Loucy (cell line): ENCODE measurements around the gene ASB1.

Source experiments
- EZH2phosphoT487 ChIP-seq: fragments of 200-600 bp; IDR thresholded peaks from 2 replicates; pipeline ENCODE4 v1.6.1; 2018; ENCODE audit warnings: antibody characterized with exemption, mild to moderate bottlenecking, moderate library complexity, borderline replicate concordance
- TF ChIP-seq, protein P1 (sequence below): fragments of 200-600 bp; sonication (generic); conservative IDR thresholded peaks from 2 replicates; pipeline ENCODE4 v1.5.1; 2014; ENCODE audit warnings: mild to moderate bottlenecking, antibody characterized with exemption, low read length

GRCh38 chr2:238422285-238422684 is 4.4 kb upstream of the ASB1 start:
- TF ChIP-seq, protein P1, sequence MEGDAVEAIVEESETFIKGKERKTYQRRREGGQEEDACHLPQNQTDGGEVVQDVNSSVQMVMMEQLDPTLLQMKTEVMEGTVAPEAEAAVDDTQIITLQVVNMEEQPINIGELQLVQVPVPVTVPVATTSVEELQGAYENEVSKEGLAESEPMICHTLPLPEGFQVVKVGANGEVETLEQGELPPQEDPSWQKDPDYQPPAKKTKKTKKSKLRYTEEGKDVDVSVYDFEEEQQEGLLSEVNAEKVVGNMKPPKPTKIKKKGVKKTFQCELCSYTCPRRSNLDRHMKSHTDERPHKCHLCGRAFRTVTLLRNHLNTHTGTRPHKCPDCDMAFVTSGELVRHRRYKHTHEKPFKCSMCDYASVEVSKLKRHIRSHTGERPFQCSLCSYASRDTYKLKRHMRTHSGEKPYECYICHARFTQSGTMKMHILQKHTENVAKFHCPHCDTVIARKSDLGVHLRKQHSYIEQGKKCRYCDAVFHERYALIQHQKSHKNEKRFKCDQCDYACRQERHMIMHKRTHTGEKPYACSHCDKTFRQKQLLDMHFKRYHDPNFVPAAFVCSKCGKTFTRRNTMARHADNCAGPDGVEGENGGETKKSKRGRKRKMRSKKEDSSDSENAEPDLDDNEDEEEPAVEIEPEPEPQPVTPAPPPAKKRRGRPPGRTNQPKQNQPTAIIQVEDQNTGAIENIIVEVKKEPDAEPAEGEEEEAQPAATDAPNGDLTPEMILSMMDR, result no peak
- TF ChIP-seq EZH2phosphoT487, result no peak
